Bronchial epithelial cell (primary cell): ENCODE data around the gene PDE6C. TPM values are rescaled to one million over a fixed set of nuclear protein-coding genes. Genes with fewer than 3 reads are reported as not detected.

Experiments used
- DNase-seq: peaks from one replicate; pipeline ENCODE4 v3.0.0-alpha.2; 2010; ENCODE audit warnings: low read depth
- FAIRE-seq: peaks from 2 replicates; lab custom pipeline; 2011; peaks lifted over from hg19 to GRCh38; lab: Jason Lieb, UNC
- H3K27me3 ChIP-seq: 2 replicates; pipeline ENCODE4 v1.5.1; 2011; ENCODE audit warnings: low read length; ENCODE audit not compliant: control insufficient read depth, insufficient read depth
- H3K36me3 ChIP-seq: 2 replicates; pipeline ENCODE4 v1.5.1; 2011; ENCODE audit warnings: low read length; ENCODE audit not compliant: control insufficient read depth, insufficient read depth
- H3K4me3 ChIP-seq: 2 replicates; pipeline ENCODE4 v1.5.1; 2011; ENCODE audit warnings: mild to moderate bottlenecking, low read depth, low read length, control low read depth
- total RNA-seq: library from RNA; depleted of rRNA; stranded (reverse); fragments of >200 nt; gene quantifications from 2 replicates; pipeline ENCODE4 v1.2.1, GENCODE V29; 2014
- TF ChIP-seq, protein P1 (sequence below): IDR thresholded peaks from 2 replicates; pipeline ENCODE4 v1.5.1; 2011; ENCODE audit warnings: mild to moderate bottlenecking, moderate library complexity, low read length, control low read depth, inconsistent platforms; ENCODE audit not compliant: insufficient read depth, severe bottlenecking

The PDE6C gene
- total RNA-seq, 1 donor from 2014 or later = not detected

DNA sequence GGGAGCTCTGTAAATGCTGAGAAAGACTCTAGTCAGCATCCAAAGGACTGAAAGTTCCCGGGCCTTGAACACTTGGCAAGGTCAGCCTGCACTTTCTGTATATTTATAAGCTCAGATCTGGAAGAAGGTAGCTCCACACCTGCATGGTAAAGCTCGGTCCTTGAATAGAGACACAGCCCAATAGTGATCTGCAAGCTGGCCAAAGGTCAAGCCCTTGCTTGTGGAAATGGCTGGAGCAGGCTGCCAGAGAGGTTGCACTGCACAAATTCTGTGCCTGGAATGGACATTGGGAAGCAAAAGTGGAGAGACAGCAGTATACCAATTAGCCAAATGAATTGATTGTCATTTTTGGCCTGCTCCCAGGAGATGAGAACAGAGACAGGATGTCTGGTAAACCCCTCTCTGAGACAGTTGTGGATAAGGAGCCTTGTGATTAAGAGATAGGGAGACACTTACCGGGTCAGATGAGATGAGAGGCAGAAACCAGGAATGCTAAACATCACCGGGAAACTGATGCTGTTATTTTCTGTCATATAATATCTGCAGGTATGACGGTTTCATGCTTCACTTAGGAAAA, 98.1 kb downstream of the PDE6C start:
- Histone ChIP-seq H3K36me3 (no peaks in the 10 kb centered on the region), H3K27me3 (no peaks in the 10 kb centered on the region), H3K4me3 (no peak overlapping the region)
- FAIRE-seq (no peak), DNase-seq (no peak)
- TF ChIP-seq, protein P1, sequence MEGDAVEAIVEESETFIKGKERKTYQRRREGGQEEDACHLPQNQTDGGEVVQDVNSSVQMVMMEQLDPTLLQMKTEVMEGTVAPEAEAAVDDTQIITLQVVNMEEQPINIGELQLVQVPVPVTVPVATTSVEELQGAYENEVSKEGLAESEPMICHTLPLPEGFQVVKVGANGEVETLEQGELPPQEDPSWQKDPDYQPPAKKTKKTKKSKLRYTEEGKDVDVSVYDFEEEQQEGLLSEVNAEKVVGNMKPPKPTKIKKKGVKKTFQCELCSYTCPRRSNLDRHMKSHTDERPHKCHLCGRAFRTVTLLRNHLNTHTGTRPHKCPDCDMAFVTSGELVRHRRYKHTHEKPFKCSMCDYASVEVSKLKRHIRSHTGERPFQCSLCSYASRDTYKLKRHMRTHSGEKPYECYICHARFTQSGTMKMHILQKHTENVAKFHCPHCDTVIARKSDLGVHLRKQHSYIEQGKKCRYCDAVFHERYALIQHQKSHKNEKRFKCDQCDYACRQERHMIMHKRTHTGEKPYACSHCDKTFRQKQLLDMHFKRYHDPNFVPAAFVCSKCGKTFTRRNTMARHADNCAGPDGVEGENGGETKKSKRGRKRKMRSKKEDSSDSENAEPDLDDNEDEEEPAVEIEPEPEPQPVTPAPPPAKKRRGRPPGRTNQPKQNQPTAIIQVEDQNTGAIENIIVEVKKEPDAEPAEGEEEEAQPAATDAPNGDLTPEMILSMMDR = no peak

DNA sequence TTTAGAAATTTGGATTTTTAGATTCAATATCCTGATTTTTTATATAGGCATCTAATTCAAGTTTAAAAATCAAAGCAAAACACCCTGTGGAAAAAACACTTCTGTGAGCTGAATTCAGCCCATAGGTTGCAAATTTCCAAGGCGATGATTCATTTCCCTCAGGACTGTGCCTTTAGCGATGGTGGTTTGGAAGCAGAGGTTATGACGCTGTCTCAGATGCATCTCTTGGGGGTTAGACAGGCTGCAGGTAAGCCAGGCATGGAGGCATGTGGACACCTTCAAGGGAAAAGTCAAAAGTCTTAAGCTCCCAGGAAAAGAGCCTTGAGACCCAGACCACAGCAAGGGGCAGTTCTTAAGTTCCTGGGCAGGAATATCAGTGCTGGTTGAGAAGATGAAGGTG, 99.6 kb downstream of the PDE6C start:
- Histone ChIP-seq H3K27me3 (no peaks in the 10 kb centered on the region), H3K36me3 (no peaks in the 10 kb centered on the region), H3K4me3 (no peak overlapping the region)
- TF ChIP-seq, protein P1 = no peak
- no peak for FAIRE-seq
- peak; percentile 16 for DNase-seq

DNA sequence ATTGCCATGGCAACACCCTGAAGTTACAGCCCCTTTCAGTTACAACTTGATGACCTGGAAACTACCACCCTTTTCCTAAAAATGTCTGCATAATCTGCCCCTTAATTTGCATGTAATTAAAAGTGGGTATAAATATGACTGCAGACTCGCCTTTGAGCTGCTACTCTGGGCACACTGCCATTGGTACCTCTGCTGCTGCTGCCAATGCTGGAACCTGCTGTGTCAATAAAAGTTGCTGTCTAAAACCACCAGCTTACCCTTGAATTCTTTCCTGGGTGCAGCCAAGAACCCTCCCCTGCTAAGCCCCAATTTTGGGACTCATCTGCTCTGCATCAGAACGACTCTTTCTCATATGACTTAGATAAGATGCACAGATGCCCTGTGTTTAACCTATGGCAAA, 100.3 kb downstream of the PDE6C start:
- FAIRE-seq = no peak
- no peak for DNase-seq
- Histone ChIP-seq H3K36me3 (no peaks in the 10 kb centered on the region), H3K4me3 (no peak overlapping the region), H3K27me3 (no peaks in the 10 kb centered on the region)
- TF ChIP-seq, protein P1 = no peak

DNA sequence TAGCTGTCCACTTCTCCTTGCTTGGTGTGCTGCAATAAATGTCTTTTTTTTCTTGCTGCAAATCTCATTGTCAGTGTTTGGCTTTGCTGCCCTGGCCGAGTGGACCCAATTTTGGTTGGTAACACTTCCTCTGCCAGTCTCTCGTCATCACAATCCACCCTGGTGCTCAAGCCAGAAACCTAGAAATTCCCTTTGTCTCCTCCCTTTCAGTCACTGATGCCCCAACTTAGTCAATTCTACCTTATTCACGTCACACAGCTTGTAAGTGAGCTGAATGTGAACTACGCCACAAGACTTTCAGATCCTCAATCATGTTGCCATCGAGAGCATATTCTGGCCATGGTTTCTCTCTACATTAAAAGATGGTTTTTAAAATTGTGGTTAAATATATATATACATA, 103.0 kb downstream of the PDE6C start:
- H3K27me3 ChIP-seq = no peaks in the 10 kb centered on the region
- H3K36me3 ChIP-seq = no peaks in the 10 kb centered on the region
- FAIRE-seq = no peak
- no peak overlapping the region for H3K4me3 ChIP-seq
- TF ChIP-seq, protein P1 = no peak
- DNase-seq = no peak

Other genes with a start within 250 kb of the PDE6C start
- gene MYOF, start 130.2 kb upstream of the PDE6C start, total RNA-seq = 108 and 133 TPM in 2 replicates
- 0.53 and 2.0 TPM in 2 replicates for gene CEP55, start 115.9 kb upstream of the PDE6C start, total RNA-seq
- gene FFAR4, start 45.9 kb upstream of the PDE6C start, total RNA-seq = not detected in 2 replicates
- gene RBP4, start 11.3 kb upstream of the PDE6C start, total RNA-seq = not detected in 2 replicates
- gene FRA10AC1, start 90.1 kb downstream of the PDE6C start, total RNA-seq = 4.7 and 7.2 TPM in 2 replicates
- not detected in 2 replicates for gene LGI1, start 145.4 kb downstream of the PDE6C start, total RNA-seq